NCI-H2081 treated with DMSO at 0.1 percent for 48 hours (cell line): ENCODE measurements around the gene ALB.

Experiments
- DNase-seq: peaks from one replicate; lab custom pipeline; 2025; lab: John Stamatoyannopoulos, UW

ALB gene

GRCh38 chr4:73409012-73409862 is 5.2 kb downstream of the ALB start:
- DNase-seq, result no peak

GRCh38 chr4:73409978-73410548 is 6.0 kb downstream of the ALB start:
- no peak for DNase-seq

GRCh38 chr4:73410916-73411730 is 7.0 kb downstream of the ALB start:
- no peak for DNase-seq

- DNase-seq, result no peak
Observed at GRCh38 chr4:73411731-73412414, 7.8 kb downstream of the ALB start.

GRCh38 chr4:73413294-73413755 is 9.2 kb downstream of the ALB start:
- no peak for DNase-seq

GRCh38 chr4:73414936-73415271 is 10.8 kb downstream of the ALB start:
- DNase-seq, result no peak

GRCh38 chr4:73415807-73416238 is 11.7 kb downstream of the ALB start:
- DNase-seq, result no peak

GRCh38 chr4:73416423-73417087 is 12.5 kb downstream of the ALB start:
- no peak for DNase-seq

GRCh38 chr4:73417342-73417741 is 13.3 kb downstream of the ALB start:
- no peak for DNase-seq

- DNase-seq, result no peak
Observed at GRCh38 chr4:73417973-73418372, 13.9 kb downstream of the ALB start.

- no peak for DNase-seq
Observed at GRCh38 chr4:73418677-73419076, 14.6 kb downstream of the ALB start.

GRCh38 chr4:73419106-73420038 is 15.3 kb downstream of the ALB start:
- DNase-seq, result no peak

GRCh38 chr4:73420615-73421014 is 16.5 kb downstream of the ALB start:
- DNase-seq, result no peak

GRCh38 chr4:73421708-73422457 is 17.8 kb downstream of the ALB start:
- no peak for DNase-seq

GRCh38 chr4:73422458-73422752 is 18.3 kb downstream of the ALB start:
- no peak for DNase-seq

- DNase-seq, result no peak
Observed at GRCh38 chr4:73423184-73423583, 19.1 kb downstream of the ALB start.

- no peak for DNase-seq
Observed at GRCh38 chr4:73426666-73427065, 22.6 kb downstream of the ALB start.

GRCh38 chr4:73429118-73429517 is 25.0 kb downstream of the ALB start:
- no peak for DNase-seq

- no peak for DNase-seq
Observed at GRCh38 chr4:73429826-73430587, 25.9 kb downstream of the ALB start.
